GM21576 (cell line): ENCODE results near the gene KCNH2.
"Not testable (repeated sequence)": the region's sequence is repeated elsewhere in the genome, so short reads cannot be mapped to it uniquely, and the experiment has no call there.

Source experiments
- ATAC-seq: cut with Tn5 transposase; IDR thresholded peaks from one replicate; pipeline ENCODE4 v1.9.1; 2021; ENCODE audit warnings: mild to moderate bottlenecking, moderate library complexity; ENCODE audit not compliant: unreplicated experiment

The KCNH2 gene, protein sequence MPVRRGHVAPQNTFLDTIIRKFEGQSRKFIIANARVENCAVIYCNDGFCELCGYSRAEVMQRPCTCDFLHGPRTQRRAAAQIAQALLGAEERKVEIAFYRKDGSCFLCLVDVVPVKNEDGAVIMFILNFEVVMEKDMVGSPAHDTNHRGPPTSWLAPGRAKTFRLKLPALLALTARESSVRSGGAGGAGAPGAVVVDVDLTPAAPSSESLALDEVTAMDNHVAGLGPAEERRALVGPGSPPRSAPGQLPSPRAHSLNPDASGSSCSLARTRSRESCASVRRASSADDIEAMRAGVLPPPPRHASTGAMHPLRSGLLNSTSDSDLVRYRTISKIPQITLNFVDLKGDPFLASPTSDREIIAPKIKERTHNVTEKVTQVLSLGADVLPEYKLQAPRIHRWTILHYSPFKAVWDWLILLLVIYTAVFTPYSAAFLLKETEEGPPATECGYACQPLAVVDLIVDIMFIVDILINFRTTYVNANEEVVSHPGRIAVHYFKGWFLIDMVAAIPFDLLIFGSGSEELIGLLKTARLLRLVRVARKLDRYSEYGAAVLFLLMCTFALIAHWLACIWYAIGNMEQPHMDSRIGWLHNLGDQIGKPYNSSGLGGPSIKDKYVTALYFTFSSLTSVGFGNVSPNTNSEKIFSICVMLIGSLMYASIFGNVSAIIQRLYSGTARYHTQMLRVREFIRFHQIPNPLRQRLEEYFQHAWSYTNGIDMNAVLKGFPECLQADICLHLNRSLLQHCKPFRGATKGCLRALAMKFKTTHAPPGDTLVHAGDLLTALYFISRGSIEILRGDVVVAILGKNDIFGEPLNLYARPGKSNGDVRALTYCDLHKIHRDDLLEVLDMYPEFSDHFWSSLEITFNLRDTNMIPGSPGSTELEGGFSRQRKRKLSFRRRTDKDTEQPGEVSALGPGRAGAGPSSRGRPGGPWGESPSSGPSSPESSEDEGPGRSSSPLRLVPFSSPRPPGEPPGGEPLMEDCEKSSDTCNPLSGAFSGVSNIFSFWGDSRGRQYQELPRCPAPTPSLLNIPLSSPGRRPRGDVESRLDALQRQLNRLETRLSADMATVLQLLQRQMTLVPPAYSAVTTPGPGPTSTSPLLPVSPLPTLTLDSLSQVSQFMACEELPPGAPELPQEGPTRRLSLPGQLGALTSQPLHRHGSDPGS

DNA sequence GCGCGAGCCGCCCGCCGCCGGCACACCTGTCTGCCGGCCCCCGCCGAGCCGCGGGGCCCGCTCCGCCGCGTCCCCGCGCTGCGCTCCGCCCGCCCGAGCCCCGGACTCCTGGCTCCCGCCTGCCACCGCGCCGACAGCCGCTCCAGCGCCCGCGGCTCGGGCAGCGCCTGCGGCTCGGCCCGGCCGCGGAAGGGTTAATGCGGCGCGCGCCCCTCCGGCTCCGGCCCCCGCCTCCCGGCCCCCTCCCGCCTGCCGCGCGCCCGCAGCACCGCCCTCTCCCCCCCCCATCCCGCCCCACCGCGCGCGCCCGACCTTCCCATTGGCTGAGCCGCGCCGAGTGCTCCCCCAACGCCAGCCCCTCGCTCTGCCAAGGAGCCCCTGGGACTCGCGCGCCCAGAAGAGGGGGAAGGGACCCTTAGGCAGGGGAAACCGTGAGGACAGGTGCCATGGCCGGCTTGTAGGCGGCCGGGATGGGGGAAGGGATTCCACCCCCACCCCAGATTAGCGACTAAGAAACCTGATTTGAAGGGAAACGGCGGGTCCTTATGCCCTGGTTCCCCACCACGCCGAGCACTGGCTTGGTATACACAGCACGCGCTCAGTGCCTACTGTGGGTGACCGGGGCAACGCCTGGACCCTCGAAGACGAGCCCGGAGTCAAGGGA lies at the start of gene KCNH2:
TSS of gene KCNH2 (minus strand) at position 196 of the 664 bp plus-strand sequence. CDS start 408 bp downstream, outside the sequence.
- no peak for ATAC-seq

DNA sequence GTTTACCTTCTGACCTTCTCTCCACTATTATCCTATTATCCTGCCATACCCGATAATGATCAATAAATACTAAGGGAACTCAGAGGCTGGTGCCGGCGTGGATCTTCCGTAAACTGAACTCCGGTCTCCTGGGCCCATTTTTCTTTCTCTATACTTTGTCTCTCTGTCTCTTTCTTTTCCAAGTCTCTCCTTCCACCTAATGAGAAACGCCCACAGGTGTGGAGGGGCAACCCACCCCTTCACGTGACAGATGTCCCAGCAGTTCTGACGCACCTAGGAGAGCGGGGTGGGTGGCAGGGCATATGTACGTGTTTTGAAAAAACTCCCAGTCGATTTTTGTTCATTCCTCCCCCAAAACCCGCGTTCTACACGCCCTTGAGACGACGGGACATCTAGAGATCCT lies 49.6 kb upstream of the KCNH2 start:
- ATAC-seq, result not testable (repeated sequence)

DNA sequence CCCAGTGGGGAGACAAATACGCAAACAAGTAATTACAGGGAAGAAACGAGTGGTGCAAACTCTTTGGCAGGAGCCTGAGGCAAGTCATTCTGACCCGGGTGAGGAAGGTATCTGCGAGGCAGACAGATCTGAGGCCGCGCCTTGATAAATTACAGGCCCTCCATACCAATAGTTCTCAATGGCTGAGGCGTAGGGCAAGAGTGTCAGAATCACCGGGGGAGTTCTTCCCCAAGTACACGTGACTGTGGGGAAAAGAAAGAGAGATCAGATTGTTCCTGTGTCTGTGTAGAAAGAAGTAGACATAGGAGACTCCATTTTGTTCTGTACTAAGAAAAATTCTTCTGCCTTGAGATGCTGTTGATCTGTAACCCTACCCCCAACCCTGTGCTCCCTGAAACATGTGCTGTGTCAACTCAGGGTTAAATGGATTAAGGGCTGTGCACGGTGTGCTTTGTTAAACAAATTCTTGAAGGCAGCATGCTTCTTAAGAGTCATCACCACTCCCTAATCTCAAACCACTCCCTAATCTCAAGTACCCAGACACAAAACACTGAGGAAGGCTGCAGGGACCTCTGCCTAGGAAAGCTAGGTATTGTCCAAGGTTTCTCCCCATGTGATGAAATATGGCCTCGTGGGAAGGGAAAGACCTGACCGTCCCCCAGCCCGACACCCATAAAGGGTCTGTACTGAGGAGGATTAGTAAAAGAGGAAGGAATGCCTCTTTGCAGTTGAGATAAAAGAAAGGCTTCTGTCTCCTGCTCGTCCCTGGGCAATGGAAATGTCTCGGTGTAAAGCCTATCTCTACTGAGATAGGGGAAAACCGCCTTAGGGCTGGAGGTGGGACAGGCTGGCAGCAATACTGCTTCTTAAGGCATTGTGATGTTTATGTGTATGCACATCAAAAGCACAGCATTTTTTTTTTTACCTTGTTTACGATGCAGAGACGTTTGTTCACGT lies 48.9 kb upstream of the KCNH2 start:
- ATAC-seq, result not testable (repeated sequence)

DNA sequence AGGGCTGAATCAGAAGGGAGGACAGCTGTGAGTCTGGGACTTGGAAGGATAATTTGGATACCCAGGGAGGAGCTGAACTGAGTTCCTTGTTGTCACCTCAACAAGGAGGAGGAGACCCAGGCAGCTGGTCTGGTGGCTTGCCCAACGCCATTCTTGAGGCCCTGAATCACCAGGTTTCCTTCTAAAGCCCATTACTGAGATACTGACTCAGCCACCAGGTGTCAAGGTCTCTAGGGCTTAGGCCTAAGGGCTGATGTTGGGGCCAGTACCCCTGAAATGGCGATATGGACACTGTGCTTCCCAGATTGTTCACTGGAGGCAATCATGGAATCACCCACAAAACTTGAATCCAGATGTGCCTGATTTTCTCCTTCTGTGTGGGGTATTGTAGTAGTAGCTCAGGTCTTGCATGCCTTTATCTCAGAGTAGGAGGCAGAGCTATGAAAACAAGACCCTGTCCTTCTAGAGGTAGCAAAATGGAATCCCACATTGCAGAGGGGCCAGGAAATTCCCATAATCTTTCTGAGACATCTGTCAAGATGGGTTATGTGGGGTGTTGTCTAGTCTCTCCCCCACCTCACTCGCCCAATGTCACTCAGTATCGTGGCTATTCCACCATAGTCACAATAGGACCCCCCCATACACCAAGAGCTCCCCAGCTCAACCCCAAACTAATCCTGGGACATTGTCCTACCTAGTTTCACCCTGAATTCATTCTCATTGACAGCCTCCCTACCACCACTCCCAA lies 48.0 kb upstream of the KCNH2 start:
- ATAC-seq, result no peak

DNA sequence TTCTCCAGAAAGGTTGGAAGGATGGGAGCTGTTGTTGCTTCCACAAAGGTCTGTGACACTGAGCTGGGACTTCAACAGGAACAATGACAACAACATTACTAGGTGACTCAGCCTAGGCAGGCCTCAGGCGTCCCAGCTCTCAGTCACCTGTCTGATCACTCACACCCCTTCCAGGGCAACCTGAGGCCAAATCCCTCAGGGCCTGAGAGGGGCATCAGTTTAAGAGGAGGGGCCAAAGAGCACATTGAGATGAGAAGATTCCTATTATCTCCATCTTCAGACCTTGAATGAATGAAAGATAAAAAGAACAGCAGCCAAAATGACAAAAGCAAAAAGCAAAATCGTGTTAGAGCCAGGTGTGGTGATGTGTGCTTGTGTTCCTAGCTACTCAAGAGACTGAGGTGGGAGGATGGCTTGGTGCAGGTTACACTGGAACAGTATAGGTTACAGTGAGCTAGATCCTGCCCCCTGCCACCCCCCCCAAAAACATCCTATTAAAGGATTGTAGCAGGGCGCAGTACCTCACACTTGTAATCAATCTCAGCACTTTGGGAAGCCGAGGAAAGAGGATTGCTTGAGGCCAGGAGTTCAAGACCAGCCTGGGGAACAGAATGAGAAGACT lies 46.4 kb upstream of the KCNH2 start, which contains the start of gene ATG9B:
TSS of gene ATG9B (minus strand) at position 60 of the 622 bp plus-strand sequence. CDS start 71 bp downstream, outside the sequence.
- ATAC-seq, result no peak

DNA sequence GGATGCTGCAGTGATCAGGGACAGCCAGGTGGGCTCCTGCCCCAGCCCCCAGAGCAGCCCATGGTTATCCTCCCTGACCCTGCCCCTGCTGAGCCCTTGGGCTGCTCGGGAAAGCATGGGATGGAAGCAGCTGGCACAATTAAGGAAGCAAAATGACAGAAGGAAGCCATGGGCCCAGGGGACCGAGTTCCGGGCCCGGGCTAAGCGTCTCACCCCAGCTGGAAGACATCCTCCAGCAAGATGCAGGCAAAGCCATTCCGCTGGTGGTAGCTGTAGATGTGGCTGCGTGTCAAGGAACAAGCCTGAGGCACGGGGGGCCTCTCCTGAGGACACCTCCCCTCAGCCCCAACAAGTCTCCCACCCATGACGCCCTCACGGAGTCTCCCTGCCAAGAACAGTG lies 45.1 kb upstream of the KCNH2 start:
- ATAC-seq, result no peak

DNA sequence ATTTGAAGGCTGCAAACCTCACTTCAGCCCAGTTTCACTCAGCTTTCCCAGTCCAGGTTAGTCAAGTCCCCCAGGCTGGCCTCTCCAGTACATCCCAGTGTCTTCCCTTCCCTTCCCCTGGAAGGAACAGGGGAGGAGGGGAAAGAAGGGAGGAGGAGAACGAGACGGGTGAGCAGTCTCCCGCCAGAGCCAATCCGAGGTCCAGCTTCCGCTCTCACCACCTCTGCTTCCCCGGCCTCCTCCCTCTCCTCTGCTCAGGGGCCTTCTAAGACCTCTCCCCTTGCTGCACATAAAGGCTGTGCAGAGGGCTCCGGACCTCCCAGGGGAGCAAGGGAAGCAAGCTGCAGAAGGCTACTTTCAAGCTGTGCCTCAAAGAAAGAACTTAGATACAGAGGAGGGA lies 42.1 kb upstream of the KCNH2 start:
- no peak for ATAC-seq

DNA sequence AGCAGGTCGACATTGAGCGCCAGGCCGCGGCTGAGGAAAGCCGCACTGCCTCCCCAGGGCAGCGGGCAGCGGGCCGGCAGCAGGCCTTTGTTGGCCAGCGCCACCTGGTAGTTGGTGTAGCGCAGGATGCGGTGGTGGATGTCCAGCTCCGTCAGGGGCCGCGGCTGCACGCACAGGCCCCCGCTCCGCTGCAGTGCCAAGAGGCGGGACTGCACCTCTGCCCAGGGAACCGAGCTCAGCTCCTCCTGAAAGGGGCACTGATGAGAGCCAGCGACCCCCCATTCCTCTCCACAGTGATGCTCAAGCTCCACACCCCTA lies 41.0 kb upstream of the KCNH2 start:
- ATAC-seq, result no peak

DNA sequence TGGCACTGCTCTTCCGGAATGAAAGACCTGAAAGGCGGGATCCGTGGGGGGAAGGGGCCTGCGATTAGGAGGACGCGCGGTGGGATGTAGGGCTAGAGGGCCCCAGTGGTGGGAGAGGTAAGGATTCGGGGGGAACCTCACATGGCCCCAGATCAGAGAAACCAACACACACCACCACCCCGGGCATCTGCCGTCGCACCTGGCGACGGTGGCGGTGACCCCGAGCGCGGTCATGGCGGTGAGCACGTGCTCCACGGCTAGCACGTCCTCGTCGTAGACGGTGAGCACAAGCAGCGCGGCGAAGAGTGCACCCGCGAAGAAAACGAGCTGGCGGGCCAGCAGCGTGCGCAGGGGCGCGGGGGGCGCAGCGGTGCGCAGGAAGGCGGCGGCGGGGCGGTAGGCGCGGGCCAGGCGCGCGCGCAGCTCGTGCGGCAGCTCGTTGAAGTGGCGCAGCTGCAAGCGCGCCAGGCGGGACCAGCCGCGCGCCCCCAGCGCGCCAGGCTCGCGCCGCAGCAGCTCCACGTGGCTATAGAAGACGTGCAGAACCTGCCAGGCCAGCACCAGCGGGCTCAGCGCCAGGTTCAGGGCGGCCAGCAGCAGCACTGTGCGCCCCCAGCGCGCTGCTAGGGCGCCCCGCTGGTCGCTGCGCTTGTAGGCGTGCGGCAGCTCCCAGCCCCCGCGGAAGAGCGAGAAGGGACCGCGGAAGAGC lies 40.5 kb upstream of the KCNH2 start:
- no peak for ATAC-seq

DNA sequence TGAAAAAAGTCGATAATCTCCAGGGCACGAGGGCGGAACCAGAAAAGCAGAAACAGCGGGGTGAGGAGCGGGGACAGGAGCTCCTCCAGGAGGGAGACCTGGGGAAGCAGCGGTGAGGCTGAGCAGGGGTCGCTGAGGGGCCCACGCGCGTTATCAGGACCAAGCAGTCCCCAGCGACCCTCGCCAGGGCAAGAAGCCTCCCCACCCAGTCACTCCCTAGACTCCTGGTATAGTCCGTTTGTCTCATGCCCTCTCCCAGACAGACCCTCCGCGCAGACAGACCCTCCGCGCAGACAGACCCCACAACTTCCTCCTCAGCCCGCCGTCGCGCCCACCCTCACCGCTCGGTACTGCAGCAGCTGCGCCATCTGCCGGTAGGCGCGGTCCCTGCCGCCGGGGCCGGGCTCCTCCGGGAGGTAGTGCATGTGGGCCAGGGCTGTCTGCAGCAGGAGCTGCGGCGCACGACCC lies 39.9 kb upstream of the KCNH2 start:
- peak; percentile 52 for ATAC-seq

DNA sequence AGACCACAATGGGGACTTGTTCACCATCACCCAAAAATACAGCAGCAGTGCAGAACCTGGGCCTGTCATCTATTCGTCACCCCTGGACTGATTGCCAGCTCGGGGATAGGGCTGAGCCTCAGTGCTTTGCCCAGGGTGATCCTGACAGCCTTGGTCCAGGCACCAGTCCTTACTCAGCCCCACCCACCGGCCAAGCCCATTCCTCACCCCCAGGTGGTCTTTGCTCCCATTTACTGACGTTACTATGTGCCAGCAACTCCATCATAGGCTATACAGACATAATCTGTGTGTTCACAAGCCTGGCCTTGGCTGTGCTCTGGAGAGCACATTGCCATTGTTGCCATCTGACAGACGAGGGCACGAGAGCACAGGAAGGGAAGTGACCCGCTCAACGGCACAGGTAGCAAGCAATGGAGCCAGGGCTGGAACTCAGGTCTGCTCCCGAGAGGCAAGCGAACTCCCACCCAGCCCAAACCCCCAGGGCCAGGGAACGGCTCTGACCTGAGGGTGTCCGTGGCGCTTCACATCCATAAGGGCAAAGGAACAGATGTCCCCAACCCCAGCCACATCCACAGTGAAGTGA lies 39.3 kb upstream of the KCNH2 start:
- no peak for ATAC-seq

DNA sequence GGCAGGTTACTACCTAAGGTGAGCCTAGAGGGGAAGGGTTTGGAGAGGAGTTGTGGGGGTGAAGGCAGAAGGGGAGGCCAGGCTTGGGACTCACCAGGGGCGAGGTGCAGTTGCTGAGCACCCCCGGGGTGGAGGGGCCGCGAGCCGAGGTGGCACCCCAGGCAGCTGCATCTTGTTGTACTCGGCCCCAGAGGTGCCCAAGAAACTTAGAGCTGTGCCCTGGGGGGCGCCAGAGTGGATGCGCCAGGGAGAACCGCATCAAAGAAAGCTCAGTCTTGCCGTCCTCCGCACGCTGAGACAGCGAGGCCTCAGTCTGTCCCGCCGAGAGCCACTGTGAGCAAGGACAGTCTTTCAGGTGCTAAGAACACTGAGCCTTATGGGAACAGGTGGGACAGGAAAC lies 38.8 kb upstream of the KCNH2 start:
- ATAC-seq, result no peak

DNA sequence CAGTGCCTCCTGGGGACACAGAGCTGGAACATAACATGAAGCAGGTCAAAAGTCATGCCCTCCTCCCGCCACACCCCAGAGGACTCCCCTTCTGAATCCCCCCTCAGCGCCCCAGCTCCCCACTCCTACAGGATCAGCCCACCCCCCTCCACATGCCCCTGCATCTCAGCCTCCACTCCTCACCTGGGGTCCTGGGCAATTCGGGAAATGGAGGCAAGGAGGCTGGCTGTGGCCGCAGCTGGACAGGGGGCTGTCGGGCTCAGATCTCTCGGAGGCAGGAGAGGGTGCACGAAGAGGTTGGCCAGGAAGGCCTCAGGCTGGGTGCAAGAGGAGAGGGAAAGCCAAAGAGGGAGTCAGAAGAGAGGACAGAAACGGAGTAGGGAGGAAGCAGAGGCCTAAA lies 38.4 kb upstream of the KCNH2 start:
- ATAC-seq, result no peak

DNA sequence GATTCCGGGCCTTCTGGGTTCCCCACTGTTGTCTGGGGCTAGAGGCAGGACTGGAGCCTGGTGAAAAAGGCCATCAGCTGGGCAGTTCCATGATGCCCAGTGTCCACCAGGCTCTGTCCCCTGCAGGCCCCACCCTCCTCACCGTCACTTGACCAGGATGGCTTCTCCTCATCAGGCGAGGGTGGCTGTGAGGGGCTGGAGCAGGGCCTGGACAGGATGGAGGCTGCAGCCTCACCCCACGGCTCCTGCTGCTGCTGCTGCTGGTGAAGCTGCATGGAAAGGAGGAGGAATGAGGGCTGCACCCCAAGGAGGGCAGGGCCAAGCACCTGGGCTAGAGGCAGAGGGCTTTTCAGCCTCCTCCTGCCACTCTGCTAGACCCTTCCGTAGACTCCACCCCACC lies 37.8 kb upstream of the KCNH2 start:
- no peak for ATAC-seq

DNA sequence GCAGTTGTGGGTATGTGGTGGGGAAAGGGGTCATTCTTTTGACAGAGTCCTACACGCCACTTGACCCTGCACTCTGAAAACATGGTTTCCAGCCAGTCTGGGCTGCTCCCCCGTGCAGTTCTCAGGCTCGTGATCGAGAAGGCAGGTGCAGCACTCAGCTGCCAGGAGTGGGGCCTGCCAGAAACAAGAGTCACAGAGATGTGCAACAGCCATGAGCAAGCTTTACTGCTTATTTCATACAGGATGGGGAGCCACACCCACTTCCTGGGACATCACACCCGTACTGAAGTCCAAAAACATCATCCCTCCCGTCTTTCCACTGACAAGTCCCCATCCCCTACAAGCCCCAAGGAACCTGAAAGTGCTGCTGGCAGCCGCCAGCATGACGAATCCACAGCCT lies 36.8 kb upstream of the KCNH2 start:
- ATAC-seq, result no peak

DNA sequence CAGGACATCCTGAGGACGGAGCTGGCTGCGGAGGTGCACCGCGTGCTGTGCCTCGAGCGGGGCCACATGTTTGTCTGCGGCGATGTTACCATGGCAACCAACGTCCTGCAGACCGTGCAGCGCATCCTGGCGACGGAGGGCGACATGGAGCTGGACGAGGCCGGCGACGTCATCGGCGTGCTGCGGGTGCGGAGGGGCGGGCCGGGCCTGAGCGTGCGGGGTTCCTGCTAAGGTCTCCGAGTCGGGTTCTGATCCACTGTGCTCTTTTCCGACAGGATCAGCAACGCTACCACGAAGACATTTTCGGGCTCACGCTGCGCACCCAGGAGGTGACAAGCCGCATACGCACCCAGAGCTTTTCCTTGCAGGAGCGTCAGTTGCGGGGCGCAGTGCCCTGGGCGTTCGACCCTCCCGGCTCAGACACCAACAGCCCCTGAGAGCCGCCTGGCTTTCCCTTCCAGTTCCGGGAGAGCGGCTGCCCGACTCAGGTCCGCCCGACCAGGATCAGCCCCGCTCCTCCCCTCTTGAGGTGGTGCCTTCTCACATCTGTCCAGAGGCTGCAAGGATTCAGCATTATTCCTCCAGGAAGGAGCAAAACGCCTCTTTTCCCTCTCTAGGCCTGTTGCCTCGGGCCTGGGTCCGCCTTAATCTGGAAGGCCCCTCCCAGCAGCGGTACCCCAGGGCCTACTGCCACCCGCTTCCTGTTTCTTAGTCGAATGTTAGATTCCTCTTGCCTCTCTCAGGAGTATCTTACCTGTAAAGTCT lies 35.8 kb upstream of the KCNH2 start:
- no peak for ATAC-seq

DNA sequence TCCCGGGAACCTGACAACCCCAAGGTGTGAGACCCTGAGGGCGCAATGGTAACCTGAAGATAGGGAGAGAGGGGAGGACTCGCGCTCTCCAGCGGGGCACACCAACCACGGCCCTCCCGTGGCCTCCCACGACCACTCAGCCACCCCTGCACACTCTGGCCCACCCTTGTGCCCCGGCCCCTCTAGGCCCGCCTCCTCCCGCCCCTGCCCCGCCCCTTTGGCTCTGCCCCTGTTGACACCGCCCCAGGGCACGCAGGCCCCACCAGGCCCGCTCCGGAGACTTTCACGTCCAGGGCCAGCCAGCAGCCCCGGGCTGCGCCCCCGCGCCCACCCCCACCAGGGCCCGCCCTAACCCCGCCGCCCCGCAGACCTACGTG lies 35.2 kb upstream of the KCNH2 start:
- ATAC-seq, result no peak
